SIG-M5 treated with dmso at 0.1 percent for 504 hours (cell line): ENCODE measurements around the gene ATXN7L1.
"Not testable (repeated sequence)": the region's sequence is repeated elsewhere in the genome, so short reads cannot be mapped to it uniquely, and the experiment has no call there.

Experiments used
- DNase-seq: peaks from one replicate; lab custom pipeline; 2025; ENCODE audit not compliant: unreplicated experiment; lab: John Stamatoyannopoulos, UW

Gene ATXN7L1

GRCh38 chr7:105712877-105713276 lies 163.5 kb downstream of the ATXN7L1 start:
- DNase-seq = peak; percentile 7

DNA sequence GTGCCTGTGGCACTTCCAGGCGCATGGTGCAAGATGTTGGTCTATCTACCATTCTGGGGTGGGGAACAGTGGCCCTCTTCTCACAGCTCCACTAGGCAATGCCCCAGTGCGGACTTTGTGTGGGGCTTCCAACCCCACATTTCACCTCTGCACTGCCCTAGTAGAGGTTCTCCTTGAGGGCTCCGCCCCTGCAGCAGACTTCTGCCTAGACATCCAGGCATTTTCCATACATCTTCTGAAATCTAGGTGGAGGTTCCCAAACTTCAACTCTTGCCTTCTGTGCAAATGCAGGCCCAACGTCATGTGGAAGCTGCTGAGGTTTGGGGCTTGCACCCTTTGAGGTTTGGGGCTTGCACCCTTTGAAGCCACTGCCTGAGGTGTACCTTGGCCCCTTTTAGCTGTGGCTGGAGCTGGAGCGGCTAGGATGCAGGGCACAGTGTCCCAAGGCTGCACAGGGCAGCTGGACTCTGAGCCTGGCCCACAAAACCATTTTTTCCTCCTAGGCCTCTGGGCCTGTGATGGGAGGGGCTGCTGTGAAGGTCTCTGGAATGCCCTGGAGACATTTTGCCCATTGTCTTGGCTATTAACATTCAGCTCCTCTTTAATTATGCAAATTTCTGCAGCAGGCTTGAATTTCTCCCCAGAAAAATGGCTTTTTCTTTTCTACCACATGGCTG lies 164.5 kb downstream of the ATXN7L1 start:
- no peak for DNase-seq

DNA sequence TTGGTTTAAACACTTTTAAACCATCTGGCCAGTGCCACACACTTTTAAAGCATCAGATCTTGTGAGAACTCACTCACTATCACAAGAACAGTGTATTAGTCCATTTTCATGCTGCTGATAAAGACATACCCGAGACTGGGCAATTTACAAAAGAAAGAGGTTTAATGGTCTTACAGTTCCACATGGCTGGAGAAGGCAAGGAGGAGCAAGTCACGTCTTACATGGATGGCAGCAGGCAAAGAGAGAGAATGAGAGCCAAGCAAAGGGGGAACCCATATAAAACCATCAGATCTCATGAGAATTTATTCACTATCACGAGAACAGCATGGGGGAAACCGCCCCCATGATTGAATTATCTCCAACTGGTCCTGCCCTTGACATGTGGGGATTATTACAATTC lies 165.7 kb downstream of the ATXN7L1 start:
- DNase-seq = not testable (repeated sequence)

GRCh38 chr7:105708763-105709080 lies 167.7 kb downstream of the ATXN7L1 start:
- DNase-seq = no peak

- DNase-seq = no peak
Measured at GRCh38 chr7:105707967-105708762, 168.2 kb downstream of the ATXN7L1 start.

GRCh38 chr7:105707381-105707780 lies 169.0 kb downstream of the ATXN7L1 start:
- no peak for DNase-seq

- DNase-seq = no peak
Measured at GRCh38 chr7:105705427-105705826, 171.0 kb downstream of the ATXN7L1 start.

DNA sequence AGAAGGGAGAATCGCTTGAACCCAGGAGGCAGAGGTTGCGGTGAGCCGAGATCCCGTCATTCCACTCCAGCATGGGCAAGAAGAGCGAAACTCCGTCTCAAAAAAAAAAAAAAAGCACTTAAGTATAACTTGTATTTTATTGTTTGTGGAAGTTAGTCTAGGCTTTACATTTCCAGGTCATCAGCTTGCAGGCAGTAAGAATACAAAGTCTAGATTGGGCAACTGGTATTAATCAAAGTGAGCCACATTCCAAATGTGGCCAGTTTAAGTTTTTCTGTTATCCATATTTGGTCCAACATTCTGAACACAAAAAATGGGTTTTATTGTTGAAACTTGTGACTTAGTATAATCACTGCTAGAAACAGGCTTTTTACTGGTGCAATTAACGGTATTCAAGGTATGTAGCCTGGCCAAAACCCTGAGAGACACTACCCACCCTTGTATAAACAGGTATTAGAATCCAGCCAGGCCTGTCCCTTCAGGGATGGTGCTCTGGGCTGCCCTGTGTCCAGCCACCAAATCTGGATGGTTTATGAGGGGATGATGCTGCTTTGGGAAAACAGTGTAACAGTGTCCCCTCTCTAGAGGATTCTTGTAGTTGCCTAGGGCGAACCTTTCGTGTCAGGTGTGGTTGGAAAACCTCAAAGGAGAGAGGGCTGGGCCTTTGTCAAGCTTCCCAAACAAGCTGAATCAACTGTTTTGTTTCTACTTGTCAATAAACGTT lies 173.0 kb downstream of the ATXN7L1 start:
- DNase-seq = no peak

- no peak for DNase-seq
Measured at GRCh38 chr7:105699568-105700236, 176.7 kb downstream of the ATXN7L1 start.

DNA sequence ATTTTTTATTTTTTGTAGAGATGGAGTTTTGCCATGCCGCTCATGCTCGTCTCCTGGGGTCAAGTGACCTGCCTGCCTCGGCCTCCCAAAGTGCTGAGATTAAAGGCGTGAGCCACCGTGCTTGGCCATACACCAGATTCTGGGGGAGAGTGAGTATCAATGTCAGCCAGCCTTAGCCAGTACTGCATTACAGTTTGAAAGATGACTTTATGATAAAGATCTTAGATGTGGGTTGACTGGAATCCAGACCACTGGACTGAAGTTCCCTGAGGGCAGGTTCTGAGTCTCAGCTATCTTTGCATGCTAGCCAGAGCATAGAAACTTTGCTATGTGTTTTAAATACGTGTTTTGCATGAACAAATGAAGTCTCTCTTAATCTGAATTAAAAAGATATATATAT lies 177.9 kb downstream of the ATXN7L1 start:
- no peak for DNase-seq

GRCh38 chr7:105697753-105698152 lies 178.6 kb downstream of the ATXN7L1 start:
- no peak for DNase-seq

GRCh38 chr7:105697169-105697568 lies 179.2 kb downstream of the ATXN7L1 start:
- DNase-seq = not testable (repeated sequence)

DNA sequence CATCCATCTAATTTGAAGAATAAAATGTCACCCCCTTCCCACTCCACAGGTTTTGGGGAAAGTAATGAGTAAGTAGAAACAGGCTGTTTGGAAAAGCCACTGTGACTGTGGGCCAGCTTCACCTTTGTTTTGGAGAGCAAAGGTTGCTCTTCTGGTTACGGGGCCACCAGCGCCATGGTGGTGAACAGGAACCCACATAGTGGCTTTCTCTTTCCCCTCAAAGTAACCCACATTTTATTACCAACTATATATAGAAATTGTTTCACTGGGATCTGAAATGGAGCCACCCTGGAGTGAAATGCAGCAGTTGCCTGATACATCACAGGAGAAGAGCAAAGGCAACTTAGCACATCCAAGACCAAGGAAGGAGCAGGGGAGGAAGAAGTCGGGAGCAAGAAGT lies 182.8 kb downstream of the ATXN7L1 start:
- DNase-seq = no peak

DNA sequence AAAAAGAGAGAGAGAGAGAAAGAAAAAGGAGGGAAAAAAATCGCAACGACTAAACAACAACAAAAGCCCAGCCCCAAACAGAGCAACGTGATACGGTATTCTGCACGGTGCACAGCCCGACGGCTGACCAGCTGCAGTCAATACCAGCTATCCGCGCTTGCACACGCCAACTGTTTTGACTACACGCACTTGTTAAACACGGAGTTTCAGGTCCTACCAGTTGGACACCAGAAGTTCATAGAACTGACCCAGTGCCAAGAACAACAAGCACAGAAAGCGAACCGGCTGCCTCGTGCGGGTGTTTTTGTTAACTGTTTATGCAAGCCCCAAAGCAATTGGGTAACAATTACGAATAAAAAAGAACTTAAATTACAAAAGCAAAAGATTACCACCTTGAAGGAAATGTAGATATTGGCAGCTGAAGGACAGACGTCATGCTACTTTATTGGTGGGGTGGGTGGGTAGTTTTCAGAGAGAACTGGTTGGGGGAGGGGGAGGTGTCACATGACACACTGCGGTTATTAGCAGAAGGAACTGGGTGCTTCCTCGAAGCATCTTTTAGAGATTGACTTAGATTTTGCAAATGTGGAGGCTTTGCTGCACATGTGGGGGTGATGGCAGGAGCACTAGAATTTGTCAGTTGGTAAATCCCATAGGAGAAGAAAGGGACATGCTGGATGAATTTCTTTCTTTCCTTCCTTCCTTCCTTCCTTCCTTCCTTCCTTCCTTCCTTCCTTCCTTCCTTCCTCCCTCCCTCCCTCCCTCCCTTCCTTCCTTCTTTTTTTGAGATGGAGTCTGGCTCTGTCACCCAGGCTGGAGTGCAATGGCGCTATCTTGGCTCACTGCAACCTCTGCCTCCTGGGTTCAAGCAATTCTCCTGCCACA lies 184.5 kb downstream of the ATXN7L1 start:
- peak; percentile 60 for DNase-seq

GRCh38 chr7:105691082-105691679 lies 185.2 kb downstream of the ATXN7L1 start:
- DNase-seq = no peak

GRCh38 chr7:105690325-105690945 lies 186.0 kb downstream of the ATXN7L1 start:
- no peak for DNase-seq

- no peak for DNase-seq
Measured at GRCh38 chr7:105689067-105689819, 187.2 kb downstream of the ATXN7L1 start.

GRCh38 chr7:105688617-105689016 lies 187.8 kb downstream of the ATXN7L1 start:
- no peak for DNase-seq

DNA sequence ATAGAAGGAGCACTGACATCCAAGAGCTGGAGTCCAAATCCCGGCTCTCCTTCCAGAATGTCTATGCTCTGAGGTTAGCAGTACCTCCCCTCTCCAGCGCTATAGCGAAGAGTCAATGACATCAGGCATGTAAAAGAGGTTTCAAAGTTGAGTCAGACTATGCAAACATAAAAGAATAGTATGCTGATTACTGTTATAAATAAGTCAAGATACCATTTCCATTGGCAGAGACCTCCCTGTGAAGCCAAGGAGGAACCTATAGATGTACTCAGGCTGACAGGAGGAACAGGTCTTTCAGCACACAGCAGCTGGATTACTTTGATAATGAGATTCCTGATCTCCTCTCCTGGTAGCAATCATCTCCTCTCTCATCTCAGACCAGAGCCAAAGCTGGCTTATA lies 191.2 kb downstream of the ATXN7L1 start:
- no peak for DNase-seq
